Endothelial cell of umbilical vein (primary cell): ENCODE measurements around the gene DBR1. TPM values are rescaled to one million over a fixed set of nuclear protein-coding genes. Genes with fewer than 3 reads are reported as not detected.

Source experiments
- BruUV-seq: library from RNA; stranded (reverse); fragments of 400-500 nt; replicated peaks from 2 replicates; lab custom pipeline; 2021; lab: Mats Ljungman, UMichigan
- CTCF ChIA-PET: fragments of 300-600, 350-600 bp; sonication (Branson Sonifier 250); formaldehyde crosslinking; loops from one replicate; lab custom pipeline; 2021; ENCODE audit warnings: antibody characterized with exemption, inconsistent platforms; lab: Charles Lee
- POLR2A ChIA-PET: fragments of 300-600, 350-600 bp; sonication (Branson Sonifier 250); formaldehyde crosslinking; loops from one replicate; lab custom pipeline; 2021; ENCODE audit warnings: antibody characterized with exemption, inconsistent platforms; lab: Charles Lee
- DNase-seq: peaks from one replicate; pipeline ENCODE4 v3.0.0-alpha.2; 2011; ENCODE audit warnings: low read depth, low spot score
- FAIRE-seq: peaks from 2 replicates; lab custom pipeline; 2011; peaks lifted over from hg19 to GRCh38; lab: Jason Lieb, UNC
- H2AFZ ChIP-seq: 2 replicates; pipeline ENCODE4 v1.6.0; 2012; ENCODE audit warnings: low read depth, low read length, control low read depth, inconsistent platforms
- H3K27ac ChIP-seq: 2 replicates; pipeline ENCODE4 v1.5.1; 2011; ENCODE audit warnings: low read depth, mild to moderate bottlenecking, control low read depth, low read length, moderate library complexity; ENCODE audit not compliant: insufficient read depth
- H3K27me3 ChIP-seq, 2 experiments: 2 replicates each; pipeline versions ENCODE4 v1.6.0 to v1.6.1; 2011; ENCODE audit warnings: low read length in 2 of 2, mixed read lengths in 1 of 2; ENCODE audit not compliant: control insufficient read depth in 2 of 2, insufficient read depth in 2 of 2
- H3K36me3 ChIP-seq, 2 experiments: 2 replicates in 1 of 2; 3 replicates in 1 of 2; pipeline ENCODE4 v1.5.1; 2011; ENCODE audit warnings: low read length in 2 of 2, mild to moderate bottlenecking in 1 of 2, moderate library complexity in 1 of 2; ENCODE audit not compliant: control insufficient read depth in 2 of 2, insufficient read depth in 2 of 2; ENCODE audit errors: extremely low read depth in 1 of 2
- H3K4me1 ChIP-seq: 3 replicates; pipeline ENCODE4 v1.5.1; 2011; ENCODE audit warnings: mild to moderate bottlenecking, low read length; ENCODE audit not compliant: control insufficient read depth, insufficient read depth; ENCODE audit errors: extremely low read depth
- H3K4me2 ChIP-seq: 2 replicates; pipeline ENCODE4 v1.6.1; 2011; ENCODE audit warnings: low read length, control low read depth, mixed read lengths; ENCODE audit not compliant: insufficient read depth
- H3K4me3 ChIP-seq, 3 experiments: fragments of 200-600 bp in 1 of 3; sonication (generic), shearing (Covaris generic) in 1 of 3; replicated peaks in 1 of 3; 2 replicates each; pipeline ENCODE4 v1.5.1; 2011 to 2016; ENCODE audit warnings: control low read depth in 3 of 3, low read length in 3 of 3, mild to moderate bottlenecking in 2 of 3, inconsistent platforms in 1 of 3, low read depth in 1 of 3, moderate library complexity in 1 of 3; ENCODE audit not compliant: insufficient read depth in 1 of 3
- H3K79me2 ChIP-seq: 2 replicates; pipeline ENCODE4 v1.6.0; 2012; ENCODE audit warnings: low read length, inconsistent platforms; ENCODE audit not compliant: control insufficient read depth, insufficient read depth
- H3K9ac ChIP-seq: replicated peaks from 2 replicates; pipeline ENCODE3; 2011; ENCODE audit warnings: low read length, control low read depth; ENCODE audit not compliant: insufficient read depth; ENCODE audit errors: extremely low read depth
- H3K9me1 ChIP-seq: replicated peaks from 3 replicates; pipeline ENCODE4 v1.6.0; 2011; ENCODE audit warnings: mild to moderate bottlenecking, low read length; ENCODE audit not compliant: control insufficient read depth, insufficient read depth; ENCODE audit errors: extremely low read depth
- H3K9me3 ChIP-seq: replicated peaks from 2 replicates; pipeline ENCODE4 v1.5.1; 2012; ENCODE audit warnings: low read length, inconsistent platforms; ENCODE audit not compliant: control insufficient read depth, insufficient read depth
- H4K20me1 ChIP-seq: replicated peaks from 2 replicates; pipeline ENCODE3; 2011; ENCODE audit warnings: mild to moderate bottlenecking, low read length; ENCODE audit not compliant: control insufficient read depth, insufficient read depth; ENCODE audit errors: extremely low read depth
- EZH2 ChIP-seq: IDR thresholded peaks from 2 replicates; pipeline ENCODE4 v1.6.1; 2012; ENCODE audit warnings: borderline replicate concordance, low read depth, mild to moderate bottlenecking, moderate library complexity, low read length, inconsistent platforms; ENCODE audit not compliant: severe bottlenecking
- FOS ChIP-seq: IDR thresholded peaks from 2 replicates; pipeline ENCODE4 v1.6.1; 2011; ENCODE audit warnings: mild to moderate bottlenecking, low read length, moderate library complexity, borderline replicate concordance; ENCODE audit not compliant: insufficient read depth
- GATA2 ChIP-seq: IDR thresholded peaks from 2 replicates; pipeline ENCODE4 v1.7.0; 2011; ENCODE audit warnings: low read depth, mild to moderate bottlenecking, moderate library complexity, mixed read lengths, low read length; ENCODE audit not compliant: insufficient read length, insufficient read depth
- JUN ChIP-seq: IDR thresholded peaks from 2 replicates; pipeline ENCODE4 v1.6.1; 2011; ENCODE audit warnings: borderline replicate concordance, low read depth; ENCODE audit not compliant: insufficient read length, insufficient read depth
- MYC ChIP-seq: IDR thresholded peaks from one replicate; pipeline ENCODE4 v1.6.1; 2011; ENCODE audit warnings: mild to moderate bottlenecking, low read depth, low read length
- POLR2A ChIP-seq: IDR thresholded peaks from 2 replicates; pipeline ENCODE4 v1.6.1; 2012; ENCODE audit warnings: low read depth, mild to moderate bottlenecking, control low read depth, low read length
- POLR2AphosphoS5 ChIP-seq: IDR thresholded peaks from 2 replicates; pipeline ENCODE4 v1.6.1; 2012; ENCODE audit warnings: low read depth, mild to moderate bottlenecking, control low read depth, low read length, moderate library complexity; ENCODE audit not compliant: insufficient read depth
- dilution Hi-C: fragments of 300-500 bp; cut with MboI; formaldehyde crosslinking; loops from one replicate; pipeline ENCODE4 v1.15.0; 2019; ENCODE audit warnings: low sequenced_read_pairs; ENCODE audit not compliant: extremely low pct_ligation_motif_present
- intact Hi-C: fragments of 100-400 bp; cut with micrococcal nuclease; formaldehyde crosslinking; loops from one replicate; pipeline ENCODE4 v1.10.0; 2022
- polyA plus RNA-seq, 4 experiments: library from polyadenylated mRNA; depleted of rRNA in 3 of 4; stranded (reverse) in 3 of 4; unstranded in 1 of 4; fragments of >200 nt; gene quantifications; 2 replicates each; pipeline versions ENCODE4 v1.2.1 to v1.2.3, GENCODE V29; 2011 to 2012; ENCODE audit warnings: missing spikeins in 1 of 4
- total RNA-seq: library from RNA; stranded (reverse); gene quantifications from 2 replicates; pipeline ENCODE4 v1.2.3, GENCODE V29; 2021
- TF ChIP-seq, protein P1 (sequence below), 2 donors: IDR thresholded peaks; 1 replicate in 1 of 2; 2 replicates in 1 of 2; pipeline ENCODE4 v1.5.1; 2011; ENCODE audit warnings: low read length in 2 of 2, mild to moderate bottlenecking in 2 of 2, moderate library complexity in 2 of 2, control low read depth in 1 of 2, inconsistent platforms in 1 of 2, low read depth in 1 of 2; ENCODE audit not compliant: insufficient read depth in 1 of 2; ENCODE audit errors: extremely low read depth in 1 of 2
- TF ChIP-seq, protein P2 (sequence below): IDR thresholded peaks from 2 replicates; pipeline ENCODE4 v1.6.1; 2011; ENCODE audit not compliant: insufficient read depth, insufficient read length

The DBR1 gene
- total and polyA plus RNA-seq, 2 donors (not counting 3 experiments of a cell fraction or from before 2014, with no cell fraction given): 10.3 to 17.8 TPM

DNA sequence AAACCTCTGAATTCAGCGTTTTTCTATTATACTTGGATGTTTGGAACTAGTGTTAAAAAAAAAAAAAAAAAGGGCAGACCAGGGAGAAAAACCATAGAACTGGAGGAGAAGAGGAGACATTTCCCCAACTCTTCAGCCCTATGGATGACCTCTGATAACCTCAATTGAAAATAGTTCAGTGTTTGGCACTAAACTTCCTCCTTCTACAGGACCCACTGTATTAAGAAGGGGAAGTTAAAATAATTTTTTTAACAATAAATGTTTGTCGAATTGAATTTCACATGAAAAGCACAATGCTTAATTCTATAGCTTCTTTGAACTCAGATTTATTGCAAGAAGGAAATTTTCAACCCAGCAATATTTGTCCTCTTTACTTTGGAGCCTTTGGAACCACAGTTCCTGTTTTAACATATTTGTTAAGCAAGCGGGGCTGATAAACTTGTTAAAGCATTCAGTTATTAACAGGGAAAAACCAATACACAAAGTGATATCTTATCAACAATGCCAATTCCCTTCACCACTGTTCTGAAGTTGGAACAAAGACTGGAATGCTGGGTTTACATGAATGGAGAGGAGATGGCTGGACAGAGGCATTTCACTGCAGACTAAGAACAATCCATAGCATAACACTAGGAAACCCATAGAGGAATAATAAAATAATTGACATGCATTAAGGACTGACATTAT, 39.4 kb downstream of the DBR1 start:
- no peak overlapping the region for H2AFZ ChIP-seq
- H3K9me1 ChIP-seq: no peaks in the 10 kb centered on the region
- no peak overlapping the region for H3K9ac ChIP-seq
- TF ChIP-seq POLR2A (no peak), FOS (no peak), POLR2AphosphoS5 (no peak), MYC (no peak), GATA2 (no peak), EZH2 (no peak), JUN (no peak)
- TF ChIP-seq, protein P1, sequence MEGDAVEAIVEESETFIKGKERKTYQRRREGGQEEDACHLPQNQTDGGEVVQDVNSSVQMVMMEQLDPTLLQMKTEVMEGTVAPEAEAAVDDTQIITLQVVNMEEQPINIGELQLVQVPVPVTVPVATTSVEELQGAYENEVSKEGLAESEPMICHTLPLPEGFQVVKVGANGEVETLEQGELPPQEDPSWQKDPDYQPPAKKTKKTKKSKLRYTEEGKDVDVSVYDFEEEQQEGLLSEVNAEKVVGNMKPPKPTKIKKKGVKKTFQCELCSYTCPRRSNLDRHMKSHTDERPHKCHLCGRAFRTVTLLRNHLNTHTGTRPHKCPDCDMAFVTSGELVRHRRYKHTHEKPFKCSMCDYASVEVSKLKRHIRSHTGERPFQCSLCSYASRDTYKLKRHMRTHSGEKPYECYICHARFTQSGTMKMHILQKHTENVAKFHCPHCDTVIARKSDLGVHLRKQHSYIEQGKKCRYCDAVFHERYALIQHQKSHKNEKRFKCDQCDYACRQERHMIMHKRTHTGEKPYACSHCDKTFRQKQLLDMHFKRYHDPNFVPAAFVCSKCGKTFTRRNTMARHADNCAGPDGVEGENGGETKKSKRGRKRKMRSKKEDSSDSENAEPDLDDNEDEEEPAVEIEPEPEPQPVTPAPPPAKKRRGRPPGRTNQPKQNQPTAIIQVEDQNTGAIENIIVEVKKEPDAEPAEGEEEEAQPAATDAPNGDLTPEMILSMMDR (IDR thresholded peaks at IDR 0.05; ENCODE audit: extremely low read depth in 1 of 2, insufficient read depth in 1 of 2, low read depth in 1 of 2, low read length in 2 of 2): no peak
- TF ChIP-seq, protein P2, sequence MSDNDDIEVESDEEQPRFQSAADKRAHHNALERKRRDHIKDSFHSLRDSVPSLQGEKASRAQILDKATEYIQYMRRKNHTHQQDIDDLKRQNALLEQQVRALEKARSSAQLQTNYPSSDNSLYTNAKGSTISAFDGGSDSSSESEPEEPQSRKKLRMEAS: no peak
- dilution Hi-C loops: no loop called here
- no peaks in the 10 kb centered on the region for H3K4me1 ChIP-seq
- peaks cover 12 to 14% of the 10 kb centered on the region in 2 experiments for H3K27me3 ChIP-seq
- H3K4me2 ChIP-seq: no peak overlapping the region
- no peaks in the 10 kb centered on the region for H3K9me3 ChIP-seq
- CTCF ChIA-PET: no interaction called here
- no peaks in the 10 kb centered on the region for H3K79me2 ChIP-seq
- H3K27ac ChIP-seq: no peak overlapping the region
- intact Hi-C loops: no loop called here
- FAIRE-seq: no peak
- no peaks in the 10 kb centered on the region for H4K20me1 ChIP-seq
- H3K4me3 ChIP-seq: no peak overlapping the region
- H3K36me3 ChIP-seq: no peaks in the 10 kb centered on the region
- BruUV-seq: no TSS peak
- POLR2A ChIA-PET: no interaction called here
- DNase-seq: no peak
